Effector memory CD4-positive, alpha-beta T cell (primary cell): ENCODE results near the gene MDM4.
"Not testable (repeated sequence)": the region's sequence is repeated elsewhere in the genome, so short reads cannot be mapped to it uniquely, and the experiment has no call there.

Experiments
- DNase-seq, 3 donors: peaks; one replicate each; pipeline ENCODE4 v3.0.0-alpha.2; 2020
- H3K27ac ChIP-seq: 2 replicates; pipeline ENCODE4 v1.7.0; 2013; ENCODE audit warnings: mild to moderate bottlenecking, low read length, moderate library complexity; ENCODE audit not compliant: insufficient read depth, poor library complexity, severe bottlenecking
- H3K27me3 ChIP-seq: replicated peaks from 2 replicates; pipeline ENCODE4 v1.7.0; 2013; ENCODE audit warnings: mild to moderate bottlenecking, low read length; ENCODE audit not compliant: insufficient read depth, control insufficient read depth, poor library complexity, severe bottlenecking
- H3K36me3 ChIP-seq: 2 replicates; pipeline ENCODE4 v1.7.0; 2013; ENCODE audit warnings: mild to moderate bottlenecking, low read length, moderate library complexity; ENCODE audit not compliant: control insufficient read depth, insufficient read depth
- H3K4me1 ChIP-seq: 2 replicates; pipeline ENCODE4 v1.7.0; 2013; ENCODE audit warnings: low read length, mild to moderate bottlenecking; ENCODE audit not compliant: control insufficient read depth, insufficient read depth, poor library complexity, severe bottlenecking
- H3K4me3 ChIP-seq: 2 replicates; pipeline ENCODE4 v1.7.0; 2013; ENCODE audit warnings: low read length, low read depth, mild to moderate bottlenecking; ENCODE audit not compliant: insufficient read depth, poor library complexity, severe bottlenecking
- H3K9me3 ChIP-seq: 2 replicates; pipeline ENCODE4 v1.7.0; 2013; ENCODE audit warnings: mild to moderate bottlenecking, low read length, moderate library complexity; ENCODE audit not compliant: control insufficient read depth

The MDM4 gene

GRCh38 chr1:204560002-204560401 is 43.8 kb downstream of the MDM4 start:
- H3K27me3 ChIP-seq, result not testable (repeated sequence)

GRCh38 chr1:204560590-204561150 is 44.5 kb downstream of the MDM4 start:
- H3K27ac ChIP-seq, result no peak overlapping the region
- no peaks in the 10 kb centered on the region for H3K9me3 ChIP-seq
- H3K4me1 ChIP-seq, result peaks cover 26% of the 10 kb centered on the region
- H3K27me3 ChIP-seq, result no peaks in the 10 kb centered on the region
- H3K36me3 ChIP-seq, result peaks cover 23% of the 10 kb centered on the region
- no peak for DNase-seq
- no peak overlapping the region for H3K4me3 ChIP-seq

More at GRCh38 chr1:204560002-204560401, 43.8 kb downstream of the MDM4 start:
- DNase-seq, H3K27ac ChIP-seq, H3K4me3 ChIP-seq, H3K9me3 ChIP-seq: not testable (repeated sequence)
- Histone ChIP-seq H3K36me3 (peaks cover 23% of the 10 kb centered on the region), H3K4me1 (peaks cover 19% of the 10 kb centered on the region)

- peaks cover 29% of the 10 kb centered on the region for H3K4me1 ChIP-seq
- no peak overlapping the region for H3K27ac ChIP-seq
- H3K27me3 ChIP-seq, result no peaks in the 10 kb centered on the region
- no peak for DNase-seq
- peaks cover 19% of the 10 kb centered on the region for H3K36me3 ChIP-seq
- H3K4me3 ChIP-seq, result no peak overlapping the region
- H3K9me3 ChIP-seq, result no peaks in the 10 kb centered on the region
These were observed 46.1 kb downstream of the MDM4 start for GRCh38 chr1:204562075-204562990.

DNA sequence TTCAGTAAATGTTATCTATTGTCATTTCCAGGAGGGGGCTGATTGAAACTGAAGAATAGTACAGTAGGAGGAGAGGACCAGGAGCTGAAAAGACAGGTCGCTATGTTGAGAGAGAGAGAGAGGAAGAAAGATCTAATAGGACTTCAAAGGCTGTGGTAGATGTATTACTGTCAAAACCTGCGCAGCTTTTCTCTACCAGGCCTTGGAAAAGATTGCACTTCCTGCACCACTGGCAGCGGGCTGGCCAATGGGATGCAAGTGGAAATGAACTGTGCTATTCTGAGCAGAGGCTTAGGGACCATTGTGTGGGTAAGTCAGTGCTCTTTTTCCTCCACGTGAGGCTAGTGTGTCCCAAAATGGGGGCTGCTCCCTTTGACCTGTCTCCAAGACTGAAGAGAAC is 47.1 kb downstream of the MDM4 start:
- Histone ChIP-seq H3K4me1 (peaks cover 29% of the 10 kb centered on the region), H3K4me3 (no peak overlapping the region), H3K27ac (no peak overlapping the region), H3K27me3 (no peaks in the 10 kb centered on the region), H3K36me3 (peaks cover 19% of the 10 kb centered on the region), H3K9me3 (no peaks in the 10 kb centered on the region)
- DNase-seq, result no peak

GRCh38 chr1:204563780-204564179 is 47.6 kb downstream of the MDM4 start:
- no peak for DNase-seq
- Histone ChIP-seq H3K9me3 (no peaks in the 10 kb centered on the region), H3K27ac (no peak overlapping the region), H3K4me1 (peaks cover 29% of the 10 kb centered on the region), H3K4me3 (no peak overlapping the region), H3K36me3 (peaks cover 14% of the 10 kb centered on the region), H3K27me3 (no peaks in the 10 kb centered on the region)

DNA sequence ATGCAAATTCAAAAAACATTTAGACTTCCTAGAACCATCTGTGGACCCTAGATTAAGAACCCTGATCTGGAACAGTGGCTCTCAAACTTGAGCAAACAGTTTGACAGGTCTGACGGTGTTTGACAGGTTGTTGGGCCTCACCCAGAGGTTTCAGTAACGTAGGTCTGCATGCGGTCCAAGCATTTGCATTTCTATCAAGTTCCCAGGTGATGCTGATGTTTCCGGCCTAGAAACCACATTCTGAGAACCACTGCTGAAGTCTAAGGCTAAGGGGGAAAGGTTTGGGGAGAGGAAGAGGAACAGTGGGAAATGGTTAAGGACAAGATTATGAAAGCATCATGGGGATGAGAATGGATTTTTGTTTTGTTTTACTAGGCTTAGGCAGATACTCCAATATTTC is 48.6 kb downstream of the MDM4 start:
- peak in 2 of 3 donors; percentile 13 to 14 for DNase-seq
- H3K27me3 ChIP-seq, result no peaks in the 10 kb centered on the region
- peaks cover 29% of the 10 kb centered on the region for H3K4me1 ChIP-seq
- H3K9me3 ChIP-seq, result no peaks in the 10 kb centered on the region
- H3K36me3 ChIP-seq, result peaks cover 11% of the 10 kb centered on the region
- H3K27ac ChIP-seq, result no peak overlapping the region
- H3K4me3 ChIP-seq, result no peak overlapping the region

- Histone ChIP-seq H3K4me3 (no peak overlapping the region), H3K9me3 (no peaks in the 10 kb centered on the region), H3K4me1 (peaks cover 29% of the 10 kb centered on the region), H3K36me3 (peaks cover 11% of the 10 kb centered on the region), H3K27me3 (no peaks in the 10 kb centered on the region), H3K27ac (peak overlapping the region; percentile 2)
- DNase-seq, result peak; percentile 32 to 41 (median 36)
These were observed 49.7 kb downstream of the MDM4 start for GRCh38 chr1:204565617-204566582.

GRCh38 chr1:204566583-204566955 is 50.4 kb downstream of the MDM4 start:
- H3K9me3 ChIP-seq, result no peaks in the 10 kb centered on the region
- H3K4me1 ChIP-seq, result peaks cover 29% of the 10 kb centered on the region
- H3K4me3 ChIP-seq, result no peak overlapping the region
- no peak for DNase-seq
- peaks cover 13% of the 10 kb centered on the region for H3K36me3 ChIP-seq
- H3K27me3 ChIP-seq, result no peaks in the 10 kb centered on the region
- H3K27ac ChIP-seq, result no peak overlapping the region

DNA sequence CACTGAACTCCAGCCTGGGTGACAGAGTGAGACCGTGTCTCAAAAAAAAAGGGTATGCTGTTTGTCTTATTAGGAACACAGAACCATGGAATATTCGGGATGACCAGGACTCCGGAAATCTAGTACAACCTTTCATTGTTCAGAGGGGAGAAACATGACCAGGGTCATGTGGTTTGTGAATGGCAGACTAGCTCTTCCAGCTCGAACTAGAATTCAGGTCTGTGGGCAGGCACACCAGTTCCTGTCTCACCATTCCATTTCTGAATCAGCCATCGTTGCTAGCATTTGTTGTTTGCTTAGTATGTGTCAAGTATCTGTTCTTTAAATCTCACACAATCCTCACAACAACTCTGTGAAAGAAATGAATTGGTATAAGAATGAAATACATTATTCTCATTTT is 50.9 kb downstream of the MDM4 start:
- peaks cover 29% of the 10 kb centered on the region for H3K4me1 ChIP-seq
- no peak overlapping the region for H3K4me3 ChIP-seq
- DNase-seq, result no peak
- H3K36me3 ChIP-seq, result peaks cover 14% of the 10 kb centered on the region
- no peaks in the 10 kb centered on the region for H3K27me3 ChIP-seq
- no peak overlapping the region for H3K27ac ChIP-seq
- H3K9me3 ChIP-seq, result no peaks in the 10 kb centered on the region
